Measurements from ENCODE around the gene WASF2.
"Not testable (repeated sequence)": the region's sequence is repeated elsewhere in the genome, so short reads cannot be mapped to it uniquely, and the experiment has no call there.

The WASF2 gene

DNA sequence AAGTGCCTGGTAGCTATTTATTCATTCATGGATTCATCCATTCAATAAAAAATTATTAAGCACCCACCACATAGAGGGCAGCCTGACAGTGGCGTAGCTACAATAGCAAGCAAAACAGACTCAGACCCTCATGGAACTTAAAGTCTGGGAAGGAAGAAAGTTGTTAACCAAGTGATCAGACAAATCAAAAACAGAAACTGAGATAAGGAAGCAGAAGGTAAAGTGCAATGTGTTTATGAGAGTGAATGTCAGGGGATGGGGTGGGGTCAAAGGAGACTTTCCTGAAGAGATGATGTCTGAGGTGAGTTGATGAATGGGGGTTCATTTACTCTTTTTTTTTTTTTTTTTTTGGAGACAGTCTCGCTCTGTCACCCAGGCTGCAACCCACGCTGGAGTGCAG is 2.8 kb upstream of the WASF2 start:
- DNase-seq (ENCODE audit: low read depth), result no peak

- no peak for DNase-seq (ENCODE audit: low read depth)
Observed at GRCh38 chr1:27491748-27492700, 2.1 kb upstream of the WASF2 start.

GRCh38 chr1:27489501-27489972 is 430 bp downstream of the WASF2 start:
- DNase-seq (ENCODE audit: low read depth), result no peak

DNA sequence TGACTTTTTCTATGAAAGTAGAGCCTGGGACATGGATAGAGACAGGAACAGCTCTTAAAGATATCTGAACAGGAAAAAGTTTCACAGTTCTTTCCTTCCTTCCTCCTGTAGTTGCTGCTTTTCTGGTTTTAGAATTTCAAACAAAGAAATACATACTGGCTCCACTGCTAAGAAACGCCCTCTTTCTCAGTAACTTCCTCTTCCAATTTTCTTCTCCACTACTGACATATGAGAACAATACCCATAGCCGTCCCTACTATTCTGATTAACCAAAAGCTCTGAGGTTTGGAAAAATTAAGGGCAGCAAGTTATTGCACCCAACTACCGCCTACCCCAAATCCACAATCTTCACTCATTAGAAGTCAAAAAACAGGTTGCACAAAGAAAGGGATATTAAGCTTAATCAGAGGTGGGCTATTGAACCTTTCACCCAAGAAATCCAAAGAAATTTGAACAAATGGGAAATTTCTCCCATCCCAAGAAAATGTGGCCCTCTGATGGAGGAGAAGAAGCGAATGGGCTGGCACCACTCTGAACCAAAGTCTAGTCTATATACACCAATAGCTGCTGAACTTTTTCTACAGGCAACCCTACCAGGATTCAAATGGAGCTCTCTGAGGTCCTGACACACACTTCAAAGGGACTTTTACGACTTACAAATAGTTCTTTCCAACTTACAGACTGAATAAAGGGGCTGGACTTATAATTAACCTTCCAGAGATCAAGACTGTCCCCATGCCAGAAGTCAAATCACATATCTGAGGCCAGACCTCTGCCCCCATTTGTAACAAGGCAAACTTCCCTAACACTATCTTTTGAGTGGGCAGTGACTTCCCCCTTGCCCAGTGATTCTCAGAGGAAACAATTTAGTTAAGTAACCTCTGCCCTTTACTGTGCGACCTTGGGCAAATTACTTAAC is 1.7 kb downstream of the WASF2 start:
- no peak for DNase-seq (ENCODE audit: low read depth)

DNA sequence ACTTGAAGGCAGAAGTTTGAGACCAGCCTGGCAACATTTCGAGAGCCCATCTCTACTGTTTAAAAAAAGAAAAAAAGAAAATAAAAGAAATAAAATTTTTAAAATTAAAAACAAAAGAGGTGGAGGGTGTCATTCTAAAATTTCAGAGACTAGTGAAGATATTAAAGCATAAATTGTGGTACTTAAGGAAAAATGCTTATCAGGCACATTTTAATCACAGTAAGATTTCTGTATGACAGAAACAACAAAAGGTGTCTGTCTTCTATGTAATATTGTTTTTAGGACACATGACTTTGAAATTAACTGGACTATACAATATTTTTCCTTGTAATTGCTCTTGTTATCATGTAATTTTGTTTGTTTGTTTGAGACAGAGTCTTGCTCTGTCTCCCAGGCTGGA is 4.6 kb downstream of the WASF2 start:
- no peak for DNase-seq (ENCODE audit: low read depth)

- DNase-seq (ENCODE audit: low read depth), result no peak
Observed at GRCh38 chr1:27483659-27484058, 6.3 kb downstream of the WASF2 start.

DNA sequence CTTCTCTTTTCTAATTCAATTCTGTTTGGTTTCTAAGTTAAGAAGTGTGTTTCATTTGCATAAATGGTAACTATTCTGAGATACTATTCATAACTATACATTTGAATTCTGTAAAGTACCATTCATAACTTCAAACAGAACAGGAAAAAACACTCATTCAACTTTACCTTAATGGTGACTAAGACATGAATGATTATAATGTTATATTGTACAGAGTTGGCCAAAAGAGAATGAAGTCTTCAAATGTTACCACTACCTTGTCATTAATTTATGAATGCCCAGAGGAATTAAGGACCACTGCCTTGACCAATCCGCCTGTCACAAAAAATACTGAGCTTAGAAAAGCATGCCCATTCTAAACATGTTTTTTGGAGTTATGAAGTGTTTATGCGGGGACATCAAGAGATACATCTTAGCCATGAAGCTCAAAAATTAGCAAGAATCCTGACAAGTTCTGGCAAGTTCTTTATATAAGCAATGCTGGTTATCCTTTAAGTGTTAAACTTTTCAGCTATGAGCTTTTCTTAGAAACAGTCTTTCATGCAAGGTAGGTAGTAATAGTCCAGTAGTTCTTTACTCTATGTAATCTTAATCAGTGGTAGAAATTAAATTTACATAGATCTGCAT is 7.9 kb downstream of the WASF2 start:
- DNase-seq (ENCODE audit: low read depth), result no peak

DNA sequence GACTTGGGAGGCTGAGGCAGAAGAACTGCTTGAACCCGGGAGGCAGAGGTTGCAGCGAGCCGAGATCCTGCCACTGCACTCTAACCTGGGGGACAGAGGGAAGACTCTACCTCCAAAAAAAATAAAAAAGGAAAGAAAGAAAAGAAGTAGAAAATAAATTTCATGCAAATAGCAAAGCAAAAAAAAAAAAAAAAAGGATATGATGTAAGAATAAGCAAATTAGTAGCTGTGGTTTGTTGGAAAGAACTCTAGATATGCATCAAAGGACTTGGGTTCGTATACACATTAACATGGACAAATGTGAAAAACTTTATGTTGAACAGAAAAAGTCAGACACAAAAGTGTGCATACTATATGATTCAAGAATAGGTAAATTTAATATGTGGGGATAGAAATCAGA is 11.9 kb downstream of the WASF2 start:
- DNase-seq (ENCODE audit: low read depth), result no peak

GRCh38 chr1:27476237-27476636 is 13.7 kb downstream of the WASF2 start:
- DNase-seq (ENCODE audit: low read depth), result no peak

DNA sequence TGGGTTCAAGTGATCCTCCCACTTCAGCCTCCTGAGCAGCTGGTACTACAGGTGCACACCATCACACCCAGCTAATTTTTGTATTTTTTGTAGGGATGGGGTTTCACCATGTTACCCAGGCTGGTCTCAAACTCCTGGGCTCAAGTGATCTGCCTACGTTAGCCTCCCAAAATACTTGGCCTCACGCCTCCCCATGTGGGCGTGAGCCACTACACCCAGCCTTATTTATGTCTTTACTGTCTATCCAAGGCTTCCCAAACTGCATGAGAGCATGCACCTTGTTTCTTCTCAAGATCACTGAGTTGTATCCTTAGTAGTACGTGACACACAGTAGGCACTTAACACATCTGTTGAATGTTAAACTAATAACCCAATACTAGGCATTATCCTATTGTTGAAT is 14.2 kb downstream of the WASF2 start:
- no peak for DNase-seq (ENCODE audit: low read depth)

DNA sequence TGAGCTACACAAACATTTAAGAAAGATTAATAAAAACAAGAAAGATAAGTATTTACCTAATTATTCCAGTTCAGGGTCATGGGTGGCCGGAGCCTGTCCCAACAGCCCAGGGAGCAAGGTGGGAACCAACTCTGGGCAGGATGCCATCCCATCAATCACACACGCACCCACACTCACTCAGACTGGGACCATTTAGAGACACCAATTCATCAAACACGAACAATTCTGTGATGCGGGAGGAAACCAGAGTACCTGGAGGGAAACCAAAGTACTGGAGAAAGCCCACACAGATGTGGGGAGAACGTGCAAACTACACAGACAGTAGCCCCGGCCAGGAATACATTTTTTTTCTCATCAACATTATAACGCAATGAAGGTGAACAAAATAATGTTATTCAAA is 16.2 kb downstream of the WASF2 start:
- no peak for DNase-seq (ENCODE audit: low read depth)

GRCh38 chr1:27472098-27472497 is 17.9 kb downstream of the WASF2 start:
- not testable (repeated sequence) for DNase-seq (ENCODE audit: low read depth)

- no peak for DNase-seq (ENCODE audit: low read depth)
Observed at GRCh38 chr1:27471477-27471876, 18.5 kb downstream of the WASF2 start.

DNA sequence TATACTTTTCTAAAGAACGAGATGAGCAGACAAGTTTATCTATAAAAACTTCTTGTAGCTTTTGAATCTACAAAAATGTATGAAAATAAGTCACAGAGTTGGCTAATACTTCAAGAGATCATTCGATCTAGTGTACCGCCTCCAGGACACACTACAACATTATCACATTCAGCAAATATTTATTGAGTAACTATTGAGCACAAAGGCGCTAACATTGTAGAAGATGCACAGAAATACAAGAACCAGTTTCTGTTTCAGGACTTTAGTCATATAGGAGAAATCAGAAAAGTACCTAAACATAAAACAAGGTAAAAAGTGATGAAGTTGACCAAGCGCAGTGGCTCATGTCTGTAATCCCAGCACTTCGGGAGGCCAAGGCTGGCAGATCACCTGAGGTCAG is 20.6 kb downstream of the WASF2 start:
- DNase-seq (ENCODE audit: low read depth), result no peak

DNA sequence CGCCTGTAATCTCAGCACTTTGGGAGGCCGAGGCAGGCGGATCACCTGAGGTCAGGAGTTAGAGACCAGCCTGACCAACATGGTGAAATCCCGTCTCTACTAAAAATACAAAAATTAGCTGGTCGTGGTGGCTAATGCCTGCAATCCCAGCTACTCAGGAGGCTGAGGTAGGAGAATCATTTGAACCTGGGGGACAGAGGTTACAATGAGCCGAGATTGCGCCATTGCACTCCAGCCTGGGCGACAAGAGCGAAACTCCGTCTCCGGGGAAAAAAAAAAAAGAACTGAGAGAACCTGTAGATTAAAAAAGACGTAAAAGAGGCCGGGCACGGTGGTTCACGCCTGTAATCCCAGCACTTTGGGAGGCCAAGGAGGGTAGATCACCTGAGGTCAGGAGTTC is 21.6 kb downstream of the WASF2 start:
- not testable (repeated sequence) for DNase-seq (ENCODE audit: low read depth)

DNA sequence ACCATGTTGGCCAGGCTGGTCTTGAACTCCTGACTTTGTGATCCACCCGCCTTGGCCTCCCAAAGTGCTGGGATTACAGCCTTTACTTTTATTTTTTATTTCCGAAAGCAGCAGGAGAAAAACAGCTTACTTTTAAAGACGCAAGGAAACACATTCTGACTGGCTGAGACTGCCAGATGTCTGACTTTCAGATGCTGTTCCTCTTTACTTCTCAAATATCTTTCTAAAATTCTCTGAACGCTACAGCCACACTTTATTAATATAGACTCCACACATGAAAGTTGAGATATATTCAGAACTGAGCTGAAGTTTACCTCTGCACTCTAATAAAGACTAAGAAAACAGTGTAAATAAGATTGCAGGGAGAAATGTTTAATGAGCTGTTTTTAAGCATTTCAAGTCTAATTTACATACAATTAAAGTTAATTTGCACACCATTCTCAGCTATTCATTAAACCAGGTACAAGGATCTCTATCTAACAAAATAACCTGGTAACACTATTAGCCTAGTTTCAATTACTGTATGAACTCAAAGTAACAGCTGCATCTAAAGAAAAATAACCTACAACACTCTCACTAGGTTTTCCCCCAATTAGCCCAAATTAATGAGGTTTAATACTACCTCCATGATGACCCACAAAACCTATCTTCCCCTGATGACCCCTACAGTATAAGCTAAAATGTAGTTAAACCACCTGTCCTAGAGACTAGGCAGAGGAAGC is 24.9 kb downstream of the WASF2 start:
- DNase-seq (ENCODE audit: low read depth), result no peak

DNA sequence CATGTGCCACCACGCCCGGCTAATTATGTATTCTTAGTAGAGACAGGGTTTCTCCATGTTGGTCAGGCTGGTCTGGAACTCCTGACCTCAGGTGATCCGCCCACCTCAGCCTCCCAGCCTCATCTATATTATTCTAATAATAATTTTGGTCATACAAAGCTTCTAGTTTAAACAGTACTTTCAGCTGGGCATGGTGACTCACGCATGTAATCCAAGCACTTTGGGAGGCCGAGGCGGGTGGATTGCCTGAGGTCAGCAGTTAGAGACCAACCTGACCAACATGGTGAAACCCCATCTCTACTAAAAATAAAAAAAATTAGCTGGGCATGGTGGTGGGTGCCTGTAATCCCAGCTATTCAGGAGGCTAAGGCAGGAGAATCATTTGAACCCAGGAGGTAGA is 26.1 kb downstream of the WASF2 start:
- not testable (repeated sequence) for DNase-seq (ENCODE audit: low read depth)

GRCh38 chr1:27458521-27458920 is 31.4 kb downstream of the WASF2 start:
- not testable (repeated sequence) for DNase-seq (ENCODE audit: low read depth)

DNA sequence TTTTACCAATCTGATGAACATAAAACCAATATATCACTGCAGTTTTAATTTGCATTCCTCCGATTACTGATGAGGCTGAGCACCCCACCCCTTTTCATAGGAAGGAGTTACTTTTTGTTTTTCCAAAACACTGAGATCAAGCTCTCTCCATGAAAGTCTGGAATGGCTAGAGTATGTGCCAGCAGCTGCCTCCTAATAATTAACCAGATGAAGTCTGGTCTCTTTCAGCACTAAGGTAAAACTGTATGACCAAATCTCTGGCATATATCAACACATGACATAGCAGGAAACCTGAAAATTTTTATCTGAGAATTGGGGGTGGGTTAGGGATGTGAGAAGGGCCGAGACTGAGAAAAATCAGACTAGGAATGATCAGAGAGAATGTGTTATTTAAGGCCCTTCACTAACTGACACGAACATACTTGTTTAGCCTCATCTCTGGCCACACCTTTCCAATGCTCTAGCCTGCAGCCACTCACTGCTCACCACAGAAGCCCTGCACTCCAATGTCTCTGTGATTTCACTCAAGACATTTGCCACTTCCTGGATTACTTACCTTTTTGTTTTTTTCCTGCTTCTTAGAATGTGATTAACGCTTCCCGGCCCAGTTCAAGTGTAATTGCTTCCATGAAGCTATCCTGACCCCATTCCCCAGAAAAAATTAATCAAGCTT is 34.7 kb downstream of the WASF2 start:
- DNase-seq (ENCODE audit: low read depth), result no peak

- DNase-seq (ENCODE audit: low read depth), result no peak
Observed at GRCh38 chr1:27454610-27455009, 35.4 kb downstream of the WASF2 start.

- DNase-seq (ENCODE audit: low read depth), result no peak
Observed at GRCh38 chr1:27451343-27451742, 38.6 kb downstream of the WASF2 start.

Data from HS-5 (cell line).